ENCODE results near the gene CST9L.
"Not testable (repeated sequence)": the region's sequence is repeated elsewhere in the genome, so short reads cannot be mapped to it uniquely, and the experiment has no call there.

Gene CST9L

DNA sequence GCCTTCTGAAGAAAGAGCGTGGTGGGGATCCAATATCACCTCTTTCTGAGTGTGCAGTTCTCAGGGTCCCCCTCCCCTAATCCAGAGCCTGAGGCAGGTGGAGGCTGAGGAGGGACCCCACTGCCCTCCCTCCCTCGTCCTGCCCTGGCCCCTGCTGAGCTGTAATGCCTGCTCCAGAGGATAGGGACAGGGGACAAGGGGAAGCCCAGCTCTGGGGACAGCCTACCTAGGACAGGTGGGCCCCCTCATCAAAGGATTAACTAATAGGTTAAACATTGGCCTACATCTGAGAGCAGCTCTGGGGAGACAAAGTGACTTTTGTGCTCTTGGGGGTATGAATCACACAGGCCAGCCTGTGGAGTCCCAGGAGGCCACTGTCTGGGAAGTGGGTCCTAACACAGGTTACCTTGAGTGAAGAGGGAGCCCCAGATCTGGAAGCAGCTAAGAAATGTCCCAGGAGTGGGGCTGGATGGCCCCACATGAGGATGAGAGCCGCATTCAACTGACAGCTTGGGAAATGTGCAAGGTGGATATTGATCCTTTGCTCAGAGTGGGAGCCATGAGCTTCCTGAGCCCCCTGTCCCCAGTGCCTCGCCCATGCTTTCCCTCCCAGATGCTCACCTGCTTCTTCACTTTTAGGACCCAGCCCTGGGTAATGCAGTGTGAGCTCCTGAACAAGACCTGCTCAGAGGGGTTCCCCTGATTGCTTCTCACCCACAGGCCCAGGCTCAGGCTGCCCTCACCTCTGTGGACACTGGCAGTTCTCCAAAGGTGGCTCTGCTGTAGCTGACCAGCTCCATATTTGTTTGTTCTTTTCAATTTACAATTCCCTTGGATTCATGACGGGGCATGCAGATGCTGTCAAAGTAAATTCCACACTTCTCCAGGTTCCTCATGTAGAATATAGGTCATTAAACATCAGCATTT, 17.8 kb upstream of the CST9L start:
- no peak for DNase-seq

DNA sequence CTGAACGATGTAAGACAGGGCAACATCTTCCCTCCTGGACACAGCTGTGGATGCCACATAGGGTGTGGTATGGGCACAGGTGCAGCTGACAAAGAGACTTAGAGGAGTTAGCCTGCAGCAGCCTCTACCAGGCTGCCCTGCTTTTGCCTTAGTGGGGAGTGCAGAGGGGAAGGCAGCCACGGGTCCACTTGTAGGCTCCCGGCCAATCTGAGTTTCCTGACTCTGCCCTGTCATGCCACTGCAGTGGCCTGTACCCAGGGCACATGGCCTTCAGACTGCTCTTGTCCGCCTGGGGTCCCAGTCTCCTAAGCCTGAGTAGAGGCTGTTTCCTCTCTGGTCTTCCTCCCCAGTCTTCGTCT, 17.1 kb upstream of the CST9L start:
- DNase-seq: no peak

DNA sequence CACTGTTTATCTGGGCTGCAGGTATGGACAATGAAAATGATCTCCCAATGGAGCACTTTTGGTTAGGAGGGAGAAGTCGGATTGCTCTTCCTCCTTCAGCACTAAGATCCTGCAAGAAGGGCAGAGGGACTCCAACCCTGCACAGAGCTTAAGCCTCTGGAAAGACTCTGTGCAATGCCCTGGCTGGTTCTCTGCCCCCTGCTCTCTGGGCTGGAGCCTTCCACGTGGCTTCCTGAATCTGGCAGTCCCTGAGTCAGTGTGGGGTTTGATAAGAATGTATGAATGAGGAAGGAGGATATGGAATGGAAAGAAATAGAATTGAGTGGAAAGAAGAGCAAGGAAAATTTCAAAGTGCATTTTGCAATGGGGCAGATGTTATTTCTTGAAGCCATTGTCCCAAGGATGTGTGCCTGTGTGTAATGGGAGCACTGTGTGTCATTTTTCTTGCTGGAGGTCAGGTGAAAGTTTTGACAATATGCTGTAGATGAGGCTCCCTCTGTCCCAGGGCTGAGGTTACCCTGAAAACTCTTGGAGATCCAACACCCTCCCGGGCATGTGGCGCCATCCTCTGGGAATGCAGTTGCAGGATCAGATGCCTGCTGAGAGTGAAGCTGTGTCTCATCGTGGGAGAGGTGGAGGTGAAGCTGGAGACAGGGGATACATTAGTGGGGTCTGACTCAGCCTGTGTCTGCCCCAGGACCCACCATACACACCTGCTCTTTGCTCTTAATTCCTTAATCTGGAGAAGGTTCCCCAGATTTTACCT, 16.3 kb upstream of the CST9L start:
- DNase-seq: no peak

GRCh38 chr20:23583526-23583925, 15.2 kb upstream of the CST9L start:
- DNase-seq: no peak

DNA sequence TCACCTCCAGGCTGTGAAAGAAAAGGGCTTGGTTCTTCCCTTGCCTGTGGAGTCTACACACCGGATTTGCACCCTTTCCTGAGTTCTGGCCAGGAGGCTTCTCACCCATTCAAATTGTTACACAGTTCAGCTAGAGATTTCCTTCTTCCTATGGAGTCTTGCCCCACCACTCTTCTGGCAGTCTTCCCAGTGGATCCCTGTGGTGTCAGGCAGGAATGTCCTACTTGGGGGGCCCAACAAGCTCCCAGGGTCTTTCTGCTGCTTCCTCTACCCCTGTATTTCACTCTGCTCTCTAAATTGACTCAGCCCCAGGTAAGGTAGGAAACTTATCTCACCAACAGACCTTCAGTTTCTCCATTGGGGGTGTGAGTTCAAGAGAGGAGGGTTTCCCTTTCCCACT, 14.0 kb upstream of the CST9L start:
- no peak for DNase-seq

DNA sequence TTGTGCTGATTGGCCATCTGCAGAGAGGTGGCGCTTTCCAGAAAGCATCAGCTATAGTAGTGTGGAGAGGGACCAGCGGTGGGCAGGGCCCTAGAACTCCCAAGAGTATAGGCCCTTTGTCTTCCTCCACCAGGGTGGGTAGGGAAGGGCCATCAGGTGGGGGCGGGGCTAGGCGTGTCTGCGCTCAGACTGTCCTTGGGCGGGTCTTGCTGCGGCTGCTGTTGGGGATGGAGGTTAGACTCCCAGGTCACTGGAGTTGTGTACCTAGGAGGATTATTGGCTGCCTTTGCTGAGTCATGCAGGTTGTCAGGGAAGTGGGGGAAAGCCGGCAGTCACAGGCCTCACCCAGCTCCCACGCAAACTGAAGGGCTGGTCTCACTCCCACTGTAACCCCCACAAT, 13.5 kb upstream of the CST9L start:
- not testable (repeated sequence) for DNase-seq

GRCh38 chr20:23574977-23575376, 6.7 kb upstream of the CST9L start:
- DNase-seq: no peak

DNA sequence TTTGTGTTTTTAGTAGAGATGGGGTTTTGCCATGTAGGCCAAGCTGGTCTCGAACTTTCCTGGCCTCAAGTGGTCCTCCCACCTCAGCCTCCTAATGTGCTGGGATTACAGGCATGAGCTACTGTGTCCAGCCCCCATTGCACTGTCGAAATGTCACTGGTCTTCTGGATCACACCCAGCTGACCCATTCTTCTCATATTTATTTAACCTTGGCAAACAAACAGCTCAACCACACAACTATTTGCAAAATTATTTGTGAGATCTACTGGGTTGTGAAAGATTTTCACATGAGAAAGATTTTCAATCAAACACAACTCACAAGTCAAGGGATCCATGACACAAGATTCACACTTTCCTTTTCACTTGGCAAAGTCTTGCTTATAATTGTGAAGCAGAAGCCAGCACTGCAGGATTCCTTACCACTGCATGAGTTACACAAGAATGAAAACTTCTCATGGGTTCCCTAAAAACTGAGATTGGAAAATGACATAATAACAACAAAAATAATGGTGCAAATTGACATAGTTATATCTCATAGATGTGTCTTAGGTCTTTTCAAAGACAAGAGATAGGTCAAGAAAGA, 2.0 kb upstream of the CST9L start:
- no peak for DNase-seq

- DNase-seq: no peak
These were observed 1.3 kb upstream of the CST9L start for GRCh38 chr20:23569570-23569969.

GRCh38 chr20:23568971-23569330, 667 bp upstream of the CST9L start:
- DNase-seq: no peak

DNA sequence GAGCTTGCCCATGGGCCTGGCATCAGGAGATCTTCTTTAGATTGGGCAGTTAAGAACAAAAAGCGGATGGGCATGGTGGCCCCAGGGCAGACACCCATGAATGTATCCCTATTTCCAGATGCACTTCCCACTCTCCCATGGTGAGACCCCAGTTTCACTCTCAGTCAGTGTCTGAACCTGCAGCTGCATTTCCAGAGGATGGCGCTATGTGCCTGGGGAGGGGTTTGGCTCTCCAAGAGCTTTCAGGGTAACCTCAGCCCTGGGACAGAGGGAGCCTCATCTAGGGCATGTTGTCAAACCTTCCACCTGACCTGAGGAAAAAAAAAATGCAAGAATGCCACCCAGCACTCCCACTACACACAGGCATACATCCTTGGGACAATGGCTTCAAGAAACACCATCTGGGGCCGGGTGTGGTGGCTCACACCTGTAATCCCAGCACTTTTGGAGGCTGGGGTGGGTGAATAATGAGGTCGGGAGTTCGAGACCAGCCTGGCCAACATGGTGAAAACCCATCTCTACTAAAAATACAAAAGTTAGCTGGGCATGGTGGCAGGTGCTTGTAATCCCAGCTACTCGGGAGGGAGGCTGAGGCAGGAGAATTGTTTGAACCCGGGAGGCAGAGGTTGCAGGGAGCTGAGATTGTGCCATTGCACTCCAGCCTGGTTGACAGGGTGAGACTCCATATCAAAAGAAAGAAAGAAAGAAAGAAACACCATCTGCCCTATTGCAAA, 1.9 kb downstream of the CST9L start:
- no peak for DNase-seq

DNA sequence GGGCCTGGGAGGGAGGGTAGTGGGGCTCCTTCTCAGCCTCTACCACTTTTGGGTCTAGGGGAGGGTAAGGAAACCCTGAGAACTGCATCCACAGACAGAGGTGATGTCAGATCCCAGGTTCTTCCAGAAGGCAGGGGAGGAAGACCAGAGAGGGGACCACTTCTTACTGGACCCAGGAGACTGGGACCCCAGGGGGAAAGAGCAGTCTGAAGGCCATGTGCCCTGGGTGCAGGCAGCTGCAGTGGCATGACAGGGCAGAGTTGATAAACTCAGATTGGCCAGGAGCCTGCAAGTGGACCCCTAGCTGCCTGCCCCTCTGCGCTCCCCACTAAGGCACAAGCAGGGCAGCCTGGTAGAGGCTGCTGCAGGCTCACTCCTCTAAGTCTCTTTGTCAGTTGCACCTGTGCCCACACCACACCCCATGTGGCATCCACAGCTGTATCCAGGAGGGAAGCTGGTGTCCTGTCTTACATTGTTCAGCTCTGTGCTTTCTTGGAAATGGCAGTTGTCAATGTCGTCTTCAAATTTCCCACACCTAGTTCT, 2.7 kb downstream of the CST9L start:
- no peak for DNase-seq

DNA sequence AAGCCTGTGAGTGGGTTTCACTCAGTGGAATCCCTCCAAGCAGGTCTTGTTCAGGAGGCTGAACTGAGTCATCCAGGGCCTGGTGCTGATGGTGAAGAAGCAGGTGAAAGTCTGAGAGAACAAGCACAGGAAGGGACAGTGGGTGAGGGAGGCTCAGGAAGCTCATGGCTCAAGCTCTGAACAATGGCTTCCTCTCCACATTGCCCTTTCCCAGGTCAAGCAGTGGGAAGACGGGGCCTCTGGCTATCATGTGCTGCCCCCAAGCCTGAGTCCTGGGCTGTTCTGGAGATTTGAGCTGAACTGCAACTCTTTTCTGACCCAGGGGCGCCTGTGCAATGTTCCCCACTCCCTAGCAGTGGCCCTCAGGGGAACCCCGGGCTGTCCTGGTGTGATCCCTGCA, 3.4 kb downstream of the CST9L start:
- DNase-seq: no peak

DNA sequence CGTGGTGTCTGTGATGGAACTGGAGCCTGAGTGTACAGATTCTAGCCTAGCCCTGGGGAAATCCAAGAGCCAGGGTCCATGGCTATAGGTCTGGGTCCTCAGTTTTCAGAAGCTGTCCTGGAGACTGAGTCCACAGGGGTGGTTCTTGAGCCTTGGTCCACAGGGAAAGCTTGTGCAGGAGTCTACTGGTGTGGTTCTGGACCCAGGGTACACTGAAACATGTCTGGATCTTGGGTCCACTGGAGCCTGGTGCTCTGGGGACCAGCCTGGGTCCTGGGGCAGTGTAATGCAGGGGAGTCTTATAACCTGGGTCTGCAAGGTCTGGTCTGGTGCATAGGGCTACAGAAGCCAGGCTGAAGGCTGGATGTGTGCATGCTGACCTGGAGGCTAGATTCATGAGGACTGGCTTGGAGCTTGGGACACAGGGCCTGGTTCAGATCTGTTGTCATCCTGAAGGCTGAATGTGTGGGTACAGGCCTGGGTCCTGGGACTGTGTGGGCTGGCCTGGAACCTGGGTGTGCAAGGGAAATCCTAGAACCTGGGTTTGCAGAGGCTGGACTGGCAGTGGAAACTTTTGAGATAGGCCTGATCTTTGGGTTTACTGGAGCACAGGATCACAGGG, 5.5 kb downstream of the CST9L start:
- no peak for DNase-seq

- DNase-seq: no peak
These were observed 13.9 kb downstream of the CST9L start for GRCh38 chr20:23554401-23554800.

- no peak for DNase-seq
These were observed 16.5 kb downstream of the CST9L start for GRCh38 chr20:23551786-23552185.

- no peak for DNase-seq
These were observed 16.9 kb downstream of the CST9L start for GRCh38 chr20:23551383-23551782.

- DNase-seq: no peak
These were observed 18.1 kb downstream of the CST9L start for GRCh38 chr20:23550227-23550626.

DNA sequence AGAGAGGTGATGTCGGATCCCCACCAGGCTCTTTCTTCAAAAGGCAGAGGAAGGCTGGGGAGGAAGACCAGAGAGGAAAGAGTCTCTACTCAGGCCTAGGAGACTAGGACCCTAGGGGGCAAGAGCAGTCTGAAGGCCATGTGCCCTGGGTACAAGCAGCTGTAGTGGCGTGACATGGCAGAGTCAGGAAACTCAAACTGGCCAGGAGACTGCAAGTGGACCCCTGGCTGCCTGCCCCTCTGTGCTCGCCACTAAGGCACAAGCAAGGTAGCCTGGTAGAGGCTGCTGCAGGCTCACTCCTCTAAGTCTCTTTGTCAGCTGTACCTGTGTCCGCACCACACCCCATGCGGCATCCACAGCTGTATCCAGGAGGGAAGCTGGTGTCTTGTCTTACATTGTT, 19.9 kb downstream of the CST9L start:
- DNase-seq: no peak

DNA sequence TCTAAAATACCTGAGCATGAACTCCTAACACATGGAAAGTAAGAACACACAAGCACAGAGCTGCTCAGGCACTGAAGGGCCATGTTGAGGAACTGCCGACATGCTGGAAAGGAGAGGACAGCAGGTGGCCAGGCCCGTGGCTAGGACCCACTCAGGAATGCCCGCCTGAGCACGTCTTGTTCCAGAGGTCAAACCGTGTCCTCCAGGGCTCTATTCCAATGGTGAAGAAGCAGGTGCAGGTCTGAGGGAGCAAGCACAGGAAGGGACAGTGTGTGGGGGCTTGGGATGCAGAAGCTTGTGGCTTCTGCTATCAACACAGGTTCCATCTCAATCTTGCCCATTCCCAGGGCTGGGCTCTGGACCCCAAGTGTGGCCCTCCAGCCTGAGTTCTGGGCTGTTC, 20.7 kb downstream of the CST9L start:
- no peak for DNase-seq

DNA sequence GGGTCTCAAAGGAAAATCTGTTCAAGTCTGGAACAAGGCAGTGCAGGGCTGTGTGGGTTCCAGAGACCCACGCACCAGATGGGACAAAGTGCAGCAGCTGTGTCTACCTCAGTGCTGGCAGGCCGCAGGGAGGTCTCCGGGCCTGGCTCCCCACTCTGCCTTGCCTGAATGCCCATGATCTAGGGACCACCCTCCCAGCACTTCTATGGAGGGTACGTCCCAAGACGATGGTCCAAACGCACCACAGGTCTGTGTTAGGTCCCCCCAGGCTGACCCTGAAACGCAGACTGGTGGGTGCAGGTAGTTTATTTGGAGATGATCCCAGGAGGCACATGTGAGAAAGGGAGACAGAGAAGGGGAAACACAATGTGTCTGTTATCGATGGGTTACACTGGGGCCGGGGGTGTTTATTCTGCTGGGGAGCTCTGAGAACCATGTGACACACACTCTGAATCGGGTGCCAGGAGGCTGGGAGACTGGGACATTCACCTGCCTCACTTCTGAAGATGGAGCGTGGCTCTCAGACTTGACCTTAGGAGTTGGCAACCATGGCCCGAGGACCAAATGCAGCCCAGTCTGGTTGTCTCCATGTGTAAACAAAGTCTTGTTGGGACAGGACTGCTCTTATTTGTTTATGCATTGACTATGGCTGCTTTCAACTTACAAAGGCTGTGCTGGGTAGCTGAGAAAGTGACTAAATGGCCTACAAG, 21.7 kb downstream of the CST9L start:
- no peak for DNase-seq

- DNase-seq: no peak
These were observed 24.2 kb downstream of the CST9L start for GRCh38 chr20:23544133-23544532.

All from activated CD4-positive, alpha-beta T cell treated with anti-CD3 and anti-CD28 coated beads for 4 hours (primary cell).